A549 (cell line): ENCODE results near the gene GINS1. TPM values are rescaled to one million over a fixed set of nuclear protein-coding genes. Genes with fewer than 3 reads are reported as not detected.

Experiments
- ATAC-seq, 2 experiments: fragments of 200-7000 bp in 1 of 2; fragments of >200 bp in 1 of 2; cut with Nextera tagmentation in 1 of 2; cut with Tn5 transposase in 1 of 2; 3 replicates each; pipeline versions ENCODE4 v1.8.0 to v1.9.1; 2018 to 2020; ENCODE audit warnings: mild to moderate bottlenecking in 1 of 2, moderate library complexity in 1 of 2
- CTCF ChIA-PET: fragments of 300-600 bp; sonication (Branson Sonifier 250); formaldehyde crosslinking; extraction: SDS; loops from one replicate; lab custom pipeline; 2021; ENCODE audit warnings: antibody characterized with exemption, inconsistent platforms; lab: Yijun Ruan, JAX
- POLR2A ChIA-PET: fragments of 350-600 bp; formaldehyde crosslinking; extraction: SDS; loops from one replicate; lab custom pipeline; 2021; ENCODE audit warnings: antibody characterized with exemption, inconsistent platforms; lab: Yijun Ruan, JAX
- DNase-seq, 2 experiments: peaks; one replicate each; pipeline versions ENCODE4 v3.0.0 to v3.0.0-alpha.2; 2011 to 2016; ENCODE audit warnings: low read depth in 1 of 2, low spot score in 1 of 2
- FAIRE-seq: peaks from 2 replicates; lab custom pipeline; 2011; peaks lifted over from hg19 to GRCh38; lab: Jason Lieb, UNC
- H3K27ac ChIP-seq, 2 experiments: fragments of >200 bp; sonication (Bioruptor Twin); formaldehyde crosslinking; 3 replicates each; pipeline ENCODE4 v1.5.1; 2016 to 2017
- H3K4me1 ChIP-seq: fragments of >200 bp; sonication (Bioruptor Twin); formaldehyde crosslinking; 3 replicates; pipeline ENCODE4 v1.6.1; 2016
- H3K4me2 ChIP-seq: fragments of >200 bp; sonication (Bioruptor Twin); formaldehyde crosslinking; 3 replicates; pipeline ENCODE4 v1.6.1; 2016
- H3K4me3 ChIP-seq: fragments of >200 bp; sonication (Bioruptor Twin); formaldehyde crosslinking; 3 replicates; pipeline ENCODE4 v1.5.1; 2016
- H3K9me3 ChIP-seq: fragments of >200 bp; sonication (Bioruptor Twin); formaldehyde crosslinking; 3 replicates; pipeline ENCODE4 v1.6.1; 2016
- BHLHE40 ChIP-seq: IDR thresholded peaks from 2 replicates; pipeline ENCODE4 v1.6.1; 2012; ENCODE audit warnings: low read depth, low read length, inconsistent platforms
- CEBPB ChIP-seq, 2 experiments: fragments of >200 bp in 1 of 2; sonication (Bioruptor Twin) in 1 of 2; formaldehyde crosslinking in 1 of 2; IDR thresholded peaks; 2 replicates each; pipeline ENCODE4 v1.6.1; 2012 to 2016
- CHD2 ChIP-seq: fragments of 150-350 bp; IDR thresholded peaks from 2 replicates; pipeline ENCODE4 v1.6.1; 2014; ENCODE audit warnings: low read length; ENCODE audit not compliant: partially characterized antibody
- EP300 ChIP-seq, 2 experiments: fragments of >200 bp; sonication (Bioruptor Twin); formaldehyde crosslinking; IDR thresholded peaks; 2 replicates in 1 of 2; 3 replicates in 1 of 2; pipeline ENCODE4 v1.6.1; 2016 to 2017
- ESRRA ChIP-seq: fragments of 150-350 bp; IDR thresholded peaks from 2 replicates; pipeline ENCODE4 v1.6.1; 2014; ENCODE audit warnings: mild to moderate bottlenecking, low read length, borderline replicate concordance
- FOSB ChIP-seq: fragments of 250-450 bp; sonication (Bioruptor Pico); IDR thresholded peaks from 2 replicates; pipeline ENCODE4 v1.5.0; 2020; ENCODE audit warnings: mild to moderate bottlenecking, moderate library complexity
- FOXS1 ChIP-seq: fragments of 250-450 bp; sonication (Bioruptor Pico); IDR thresholded peaks from 2 replicates; pipeline ENCODE4 v1.5.0; 2020; ENCODE audit warnings: mild to moderate bottlenecking, moderate library complexity
- HDAC2 ChIP-seq: fragments of 200-600 bp; sonication (generic); IDR thresholded peaks from 2 replicates; pipeline ENCODE4 v1.6.1; 2016
- HOXA7 ChIP-seq: fragments of 250-450 bp; sonication (Bioruptor Pico); IDR thresholded peaks from 2 replicates; pipeline ENCODE4 v1.5.0; 2020; ENCODE audit warnings: mild to moderate bottlenecking, moderate library complexity
- HOXB13 ChIP-seq: fragments of 250-450 bp; sonication (Bioruptor Pico); IDR thresholded peaks from 2 replicates; pipeline ENCODE4 v1.5.0; 2020; ENCODE audit warnings: low read depth, mild to moderate bottlenecking, moderate library complexity
- KDM5A ChIP-seq: fragments of 200-600 bp; sonication (generic); IDR thresholded peaks from 2 replicates; pipeline ENCODE4 v1.6.1; 2016; ENCODE audit warnings: antibody characterized with exemption, mild to moderate bottlenecking
- MAZ ChIP-seq: fragments of 150-350 bp; IDR thresholded peaks from 2 replicates; pipeline ENCODE4 v1.6.1; 2014; ENCODE audit warnings: antibody characterized with exemption, low read depth, low read length, borderline replicate concordance
- MYC ChIP-seq: IDR thresholded peaks from 2 replicates; pipeline ENCODE4 v1.6.1; 2012; ENCODE audit warnings: mild to moderate bottlenecking, inconsistent platforms, low read length, improper control_type of control experiment, borderline replicate concordance
- NFE2L2 ChIP-seq: fragments of 150-350 bp; conservative IDR thresholded peaks from 2 replicates; pipeline ENCODE4 v1.6.1; 2014; ENCODE audit warnings: low read length
- NPAS2 ChIP-seq: fragments of 250-450 bp; sonication (Bioruptor Pico); IDR thresholded peaks from 2 replicates; pipeline ENCODE4 v1.8.0; 2022; ENCODE audit warnings: mild to moderate bottlenecking, moderate library complexity, borderline replicate concordance
- POLR2A ChIP-seq: IDR thresholded peaks from 2 replicates; pipeline ENCODE4 v1.6.1; 2012; ENCODE audit warnings: mild to moderate bottlenecking, low read length
- RAD21 ChIP-seq, 2 experiments: fragments of >200 bp in 1 of 2; sonication (Bioruptor Twin) in 1 of 2; formaldehyde crosslinking in 1 of 2; IDR thresholded peaks in 1 of 2; conservative IDR thresholded peaks in 1 of 2; 2 replicates in 1 of 2; 3 replicates in 1 of 2; pipeline ENCODE4 v1.6.1; 2012 to 2018; ENCODE audit warnings: inconsistent platforms in 1 of 2
- RCOR1 ChIP-seq: fragments of 150-350 bp; IDR thresholded peaks from 2 replicates; pipeline ENCODE4 v1.6.1; 2014; ENCODE audit warnings: antibody characterized with exemption, low read length, low read depth
- RNF2 ChIP-seq: fragments of 200-600 bp; sonication (generic); IDR thresholded peaks from 2 replicates; pipeline ENCODE4 v1.6.1; 2016; ENCODE audit warnings: low read depth, mild to moderate bottlenecking, antibody characterized with exemption, moderate library complexity, borderline replicate concordance
- SREBF2 ChIP-seq: fragments of 450-650 bp; IDR thresholded peaks from 2 replicates; pipeline ENCODE4 v1.6.1; 2014; ENCODE audit warnings: mild to moderate bottlenecking, moderate library complexity
- ZSCAN20 ChIP-seq: fragments of 250-450 bp; sonication (Bioruptor Pico); IDR thresholded peaks from 2 replicates; pipeline ENCODE4 v1.8.0; 2022; ENCODE audit warnings: mild to moderate bottlenecking, moderate library complexity
- WGBS: methylation state at CpG from one replicate; pipeline ENCODE4 v1.1.6; 2017; ENCODE audit errors: missing lambda C conversion rate; 5-methylcytosine and 5-hydroxymethylcytosine counted together
- polyA plus RNA-seq, 4 experiments: library from polyadenylated mRNA; depleted of rRNA in 3 of 4; stranded (reverse); fragments of >200 nt; fragmentation: RNase III in 1 of 4; extraction: RNeasy Plus Mini Kit Qiagen cat#74134 plus additional on column Dnase treatment in 1 of 4; gene quantifications; 2 replicates in 3 of 4; 3 replicates in 1 of 4; pipeline ENCODE4 v1.2.3, GENCODE V29; 2011 to 2017
- TF ChIP-seq, protein P1 (sequence below): IDR thresholded peaks from 2 replicates; pipeline ENCODE4 v1.6.1; 2012
- TF ChIP-seq, protein P2 (sequence below): fragments of 250-450 bp; sonication (Bioruptor Pico); IDR thresholded peaks from 2 replicates; pipeline ENCODE4 v1.5.0; 2020; ENCODE audit warnings: low read depth, mild to moderate bottlenecking, moderate library complexity
- TF ChIP-seq, protein P3 (sequence below): fragments of 450-650 bp; IDR thresholded peaks from 2 replicates; pipeline ENCODE4 v1.6.1; 2014; ENCODE audit warnings: antibody characterized with exemption
- TF ChIP-seq, protein P4 (sequence below): IDR thresholded peaks from 2 replicates; pipeline ENCODE4 v1.6.1; 2012
- TF ChIP-seq, protein P5 (sequence below): fragments of >200 bp; sonication (Bioruptor Twin); formaldehyde crosslinking; IDR thresholded peaks from 3 replicates; pipeline ENCODE4 v1.6.1; 2016
- TF ChIP-seq, protein P6 (sequence below): fragments of 200-600 bp; sonication (generic); IDR thresholded peaks from 2 replicates; pipeline ENCODE4 v1.6.1; 2016; ENCODE audit warnings: antibody characterized with exemption, mild to moderate bottlenecking, moderate library complexity

Gene GINS1
- polyA plus RNA-seq, 2 of the 4 experiments (the other 2 are of a cell fraction), result 34.2 to 46.4 TPM

DNA sequence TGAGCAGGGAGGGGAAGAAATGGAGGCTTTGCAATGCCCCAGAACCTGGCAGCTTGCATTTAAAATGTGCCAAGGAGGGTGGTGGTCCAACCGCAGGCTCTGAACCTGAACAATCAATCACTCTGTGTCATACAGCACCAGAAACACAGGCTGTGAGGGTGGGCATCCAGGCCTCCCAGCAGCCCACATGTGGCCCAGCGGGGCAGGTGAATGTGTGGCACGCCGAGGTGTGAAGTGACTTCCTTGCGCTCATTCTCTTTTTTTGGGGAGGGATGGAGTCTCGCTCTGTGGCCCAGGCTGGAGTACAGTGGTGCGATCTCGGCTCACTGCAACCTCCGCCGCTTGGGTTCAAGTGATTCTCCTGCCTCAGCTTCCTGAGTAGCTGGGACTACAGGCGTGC lies 80.5 kb downstream of the GINS1 start:
- ATAC-seq, result no peak
- FAIRE-seq, result no peak
- Histone ChIP-seq H3K4me3 (no peak overlapping the region), H3K9me3 (no peaks in the 10 kb centered on the region), H3K4me1 (no peaks in the 10 kb centered on the region), H3K4me2 (no peak overlapping the region), H3K27ac (no peak overlapping the region)
- ChIA-PET POLR2A (interaction anchor here (1.6 kb wide), 1 partner anchor 9 kb away, joined by 3 read pairs; no protein-coding TSS in a partner anchor), CTCF (interaction anchor here (0.8 to 2.3 kb wide), 2 partner anchors 9 to 12 kb away, joined by 3 to 13 read pairs; no protein-coding TSS in a partner anchor)
- WGBS, result 94% methylated on average over 11 of the region's 11 CpGs
- TF ChIP-seq CEBPB (IDR thresholded peaks at IDR 0.05) (no peak), EP300 (IDR thresholded peaks at IDR 0.05) (no peak), FOSB (CRISPR knock-in tag) (no peak), RCOR1 (no peak), BHLHE40 (no peak), KDM5A (no peak), NPAS2 (CRISPR knock-in tag) (no peak), HOXB13 (CRISPR knock-in tag) (no peak), HOXA7 (no peak), CHD2 (no peak), ZSCAN20 (no peak), NFE2L2 (no peak), MYC (no peak)
- TF ChIP-seq, protein P1, sequence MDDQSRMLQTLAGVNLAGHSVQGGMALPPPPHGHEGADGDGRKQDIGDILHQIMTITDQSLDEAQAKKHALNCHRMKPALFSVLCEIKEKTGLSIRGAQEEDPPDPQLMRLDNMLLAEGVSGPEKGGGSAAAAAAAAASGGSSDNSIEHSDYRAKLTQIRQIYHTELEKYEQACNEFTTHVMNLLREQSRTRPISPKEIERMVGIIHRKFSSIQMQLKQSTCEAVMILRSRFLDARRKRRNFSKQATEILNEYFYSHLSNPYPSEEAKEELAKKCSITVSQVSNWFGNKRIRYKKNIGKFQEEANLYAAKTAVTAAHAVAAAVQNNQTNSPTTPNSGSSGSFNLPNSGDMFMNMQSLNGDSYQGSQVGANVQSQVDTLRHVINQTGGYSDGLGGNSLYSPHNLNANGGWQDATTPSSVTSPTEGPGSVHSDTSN, result no peak
- TF ChIP-seq, protein P2, sequence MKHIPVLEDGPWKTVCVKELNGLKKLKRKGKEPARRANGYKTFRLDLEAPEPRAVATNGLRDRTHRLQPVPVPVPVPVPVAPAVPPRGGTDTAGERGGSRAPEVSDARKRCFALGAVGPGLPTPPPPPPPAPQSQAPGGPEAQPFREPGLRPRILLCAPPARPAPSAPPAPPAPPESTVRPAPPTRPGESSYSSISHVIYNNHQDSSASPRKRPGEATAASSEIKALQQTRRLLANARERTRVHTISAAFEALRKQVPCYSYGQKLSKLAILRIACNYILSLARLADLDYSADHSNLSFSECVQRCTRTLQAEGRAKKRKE, result no peak
- TF ChIP-seq, protein P3, sequence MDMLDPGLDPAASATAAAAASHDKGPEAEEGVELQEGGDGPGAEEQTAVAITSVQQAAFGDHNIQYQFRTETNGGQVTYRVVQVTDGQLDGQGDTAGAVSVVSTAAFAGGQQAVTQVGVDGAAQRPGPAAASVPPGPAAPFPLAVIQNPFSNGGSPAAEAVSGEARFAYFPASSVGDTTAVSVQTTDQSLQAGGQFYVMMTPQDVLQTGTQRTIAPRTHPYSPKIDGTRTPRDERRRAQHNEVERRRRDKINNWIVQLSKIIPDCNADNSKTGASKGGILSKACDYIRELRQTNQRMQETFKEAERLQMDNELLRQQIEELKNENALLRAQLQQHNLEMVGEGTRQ, result no peak
- TF ChIP-seq, protein P4, sequence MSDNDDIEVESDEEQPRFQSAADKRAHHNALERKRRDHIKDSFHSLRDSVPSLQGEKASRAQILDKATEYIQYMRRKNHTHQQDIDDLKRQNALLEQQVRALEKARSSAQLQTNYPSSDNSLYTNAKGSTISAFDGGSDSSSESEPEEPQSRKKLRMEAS, result no peak
- DNase-seq, result no peak

DNA sequence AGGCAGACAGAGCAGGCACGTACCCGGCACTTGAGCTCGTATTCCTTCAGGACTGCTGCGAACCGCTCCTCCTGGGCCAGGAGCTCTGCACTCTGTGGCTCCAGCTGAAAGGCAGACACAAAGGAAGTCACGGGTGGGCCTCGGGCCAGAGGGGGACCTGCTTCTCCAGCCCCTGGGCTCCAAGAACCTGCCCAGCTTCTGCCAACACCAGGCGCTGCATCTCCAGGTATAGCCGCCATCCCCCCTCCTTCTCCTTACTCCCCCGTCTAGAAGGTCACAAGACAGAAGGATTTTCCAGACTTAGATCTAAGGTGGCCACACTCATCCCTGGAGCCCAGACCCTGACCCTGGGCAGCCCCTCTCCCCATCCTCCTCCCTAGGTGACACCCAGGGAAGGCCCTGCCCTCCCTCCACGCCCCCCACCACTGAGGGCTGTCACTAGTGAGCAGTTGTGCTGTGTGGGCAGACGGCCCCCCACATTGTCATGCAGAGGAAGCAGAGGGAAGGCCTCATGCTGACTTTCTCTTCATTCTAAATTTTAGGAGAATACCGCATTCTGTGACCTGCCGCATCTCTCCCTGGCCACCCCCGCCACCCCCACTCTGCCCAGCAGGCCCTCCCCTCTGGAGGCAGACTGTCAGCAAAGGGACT lies 81.9 kb downstream of the GINS1 start:
- Histone ChIP-seq H3K4me1 (no peaks in the 10 kb centered on the region), H3K9me3 (no peaks in the 10 kb centered on the region), H3K27ac (no peak overlapping the region), H3K4me3 (no peak overlapping the region), H3K4me2 (no peak overlapping the region)
- FAIRE-seq (no peak), ATAC-seq (no peak), DNase-seq (no peak)
- no peak for TF ChIP-seq FOXS1 (CRISPR knock-in tag)
- TF ChIP-seq HDAC2, result no peak
- TF ChIP-seq CEBPB (IDR thresholded peaks at IDR 0.05), result no peak
- TF ChIP-seq, protein P5, sequence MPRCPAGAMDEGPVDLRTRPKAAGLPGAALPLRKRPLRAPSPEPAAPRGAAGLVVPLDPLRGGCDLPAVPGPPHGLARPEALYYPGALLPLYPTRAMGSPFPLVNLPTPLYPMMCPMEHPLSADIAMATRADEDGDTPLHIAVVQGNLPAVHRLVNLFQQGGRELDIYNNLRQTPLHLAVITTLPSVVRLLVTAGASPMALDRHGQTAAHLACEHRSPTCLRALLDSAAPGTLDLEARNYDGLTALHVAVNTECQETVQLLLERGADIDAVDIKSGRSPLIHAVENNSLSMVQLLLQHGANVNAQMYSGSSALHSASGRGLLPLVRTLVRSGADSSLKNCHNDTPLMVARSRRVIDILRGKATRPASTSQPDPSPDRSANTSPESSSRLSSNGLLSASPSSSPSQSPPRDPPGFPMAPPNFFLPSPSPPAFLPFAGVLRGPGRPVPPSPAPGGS, result no peak
- TF ChIP-seq, protein P3, result no peak
- no peak for TF ChIP-seq NFE2L2
- no peak for TF ChIP-seq RNF2
- TF ChIP-seq, protein P6, sequence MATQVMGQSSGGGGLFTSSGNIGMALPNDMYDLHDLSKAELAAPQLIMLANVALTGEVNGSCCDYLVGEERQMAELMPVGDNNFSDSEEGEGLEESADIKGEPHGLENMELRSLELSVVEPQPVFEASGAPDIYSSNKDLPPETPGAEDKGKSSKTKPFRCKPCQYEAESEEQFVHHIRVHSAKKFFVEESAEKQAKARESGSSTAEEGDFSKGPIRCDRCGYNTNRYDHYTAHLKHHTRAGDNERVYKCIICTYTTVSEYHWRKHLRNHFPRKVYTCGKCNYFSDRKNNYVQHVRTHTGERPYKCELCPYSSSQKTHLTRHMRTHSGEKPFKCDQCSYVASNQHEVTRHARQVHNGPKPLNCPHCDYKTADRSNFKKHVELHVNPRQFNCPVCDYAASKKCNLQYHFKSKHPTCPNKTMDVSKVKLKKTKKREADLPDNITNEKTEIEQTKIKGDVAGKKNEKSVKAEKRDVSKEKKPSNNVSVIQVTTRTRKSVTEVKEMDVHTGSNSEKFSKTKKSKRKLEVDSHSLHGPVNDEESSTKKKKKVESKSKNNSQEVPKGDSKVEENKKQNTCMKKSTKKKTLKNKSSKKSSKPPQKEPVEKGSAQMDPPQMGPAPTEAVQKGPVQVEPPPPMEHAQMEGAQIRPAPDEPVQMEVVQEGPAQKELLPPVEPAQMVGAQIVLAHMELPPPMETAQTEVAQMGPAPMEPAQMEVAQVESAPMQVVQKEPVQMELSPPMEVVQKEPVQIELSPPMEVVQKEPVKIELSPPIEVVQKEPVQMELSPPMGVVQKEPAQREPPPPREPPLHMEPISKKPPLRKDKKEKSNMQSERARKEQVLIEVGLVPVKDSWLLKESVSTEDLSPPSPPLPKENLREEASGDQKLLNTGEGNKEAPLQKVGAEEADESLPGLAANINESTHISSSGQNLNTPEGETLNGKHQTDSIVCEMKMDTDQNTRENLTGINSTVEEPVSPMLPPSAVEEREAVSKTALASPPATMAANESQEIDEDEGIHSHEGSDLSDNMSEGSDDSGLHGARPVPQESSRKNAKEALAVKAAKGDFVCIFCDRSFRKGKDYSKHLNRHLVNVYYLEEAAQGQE, result no peak
- TF ChIP-seq ESRRA, result no peak
- no peak for TF ChIP-seq MAZ
- no peak for TF ChIP-seq RAD21 (conservative IDR thresholded peaks at IDR 0.05 in 1 of 2, IDR thresholded peaks at IDR 0.05 in 1 of 2)
- TF ChIP-seq SREBF2, result no peak
- TF ChIP-seq POLR2A, result no peak
- ChIA-PET CTCF (interaction anchor here (2.3 kb wide), 1 partner anchor 10 kb away, joined by 13 read pairs; no protein-coding TSS in a partner anchor), POLR2A (no interaction called here)
- WGBS, result 87% methylated on average over 13 of the region's 15 CpGs
